ENCODE data around the gene TGM1. TPM values are rescaled to one million over a fixed set of nuclear protein-coding genes. Genes with fewer than 3 reads are reported as not detected.

Gene TGM1
- total RNA-seq (2014; rRNA removed; shearing (Covaris generic)) = 0.12 and 0.74 TPM in 2 replicates

DNA sequence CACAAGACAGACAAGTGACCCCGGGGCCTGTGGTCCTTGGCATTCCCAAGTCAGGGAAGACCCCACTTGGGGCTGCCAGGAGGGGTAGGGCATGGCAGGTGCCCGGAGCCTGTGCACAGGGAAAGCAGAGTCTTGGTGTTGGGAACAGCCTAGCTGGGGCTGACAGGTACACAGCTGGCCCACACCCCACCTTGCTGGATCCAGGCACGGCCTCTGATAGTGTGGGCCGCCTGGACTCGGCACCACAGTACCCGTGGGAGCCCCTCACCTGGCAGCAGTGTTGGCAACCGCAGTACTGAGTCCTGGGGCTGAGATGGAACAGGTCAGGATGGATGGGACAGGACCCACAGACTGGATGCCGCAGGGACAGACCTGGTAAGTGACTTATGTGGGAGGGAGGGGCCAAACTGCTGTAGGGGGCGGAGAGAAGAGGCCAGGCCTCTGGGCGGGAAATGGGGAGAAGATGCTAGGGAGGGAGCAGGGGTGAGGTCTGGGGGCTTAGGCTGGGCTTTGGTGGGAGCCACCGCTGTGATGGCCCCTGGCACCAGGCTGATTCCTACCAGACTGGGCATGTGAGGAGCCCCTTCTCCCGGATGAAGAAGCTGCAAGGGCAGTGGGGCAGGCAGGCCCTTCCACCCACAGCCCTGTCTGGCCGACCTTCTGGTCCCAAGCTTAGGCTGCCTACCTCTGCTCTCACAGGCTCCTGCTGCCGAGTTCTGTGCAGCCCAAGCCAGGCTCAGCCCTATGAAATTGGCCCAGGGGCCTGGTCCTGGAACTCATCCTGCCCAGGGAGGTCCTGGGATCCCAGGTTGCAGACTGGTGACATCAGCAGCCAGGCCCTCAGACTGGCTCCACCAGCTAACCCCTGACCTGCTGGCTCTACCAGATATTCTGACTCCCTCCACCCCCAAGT lies at the start of gene TGM1:
Gene TGM1, minus strand, starts transcription at position 357 of the 913 bp plus-strand sequence. CDS start 825 bp downstream, outside the sequence.
- DNase-seq (ENCODE audit: low spot score) = no peak

DNA sequence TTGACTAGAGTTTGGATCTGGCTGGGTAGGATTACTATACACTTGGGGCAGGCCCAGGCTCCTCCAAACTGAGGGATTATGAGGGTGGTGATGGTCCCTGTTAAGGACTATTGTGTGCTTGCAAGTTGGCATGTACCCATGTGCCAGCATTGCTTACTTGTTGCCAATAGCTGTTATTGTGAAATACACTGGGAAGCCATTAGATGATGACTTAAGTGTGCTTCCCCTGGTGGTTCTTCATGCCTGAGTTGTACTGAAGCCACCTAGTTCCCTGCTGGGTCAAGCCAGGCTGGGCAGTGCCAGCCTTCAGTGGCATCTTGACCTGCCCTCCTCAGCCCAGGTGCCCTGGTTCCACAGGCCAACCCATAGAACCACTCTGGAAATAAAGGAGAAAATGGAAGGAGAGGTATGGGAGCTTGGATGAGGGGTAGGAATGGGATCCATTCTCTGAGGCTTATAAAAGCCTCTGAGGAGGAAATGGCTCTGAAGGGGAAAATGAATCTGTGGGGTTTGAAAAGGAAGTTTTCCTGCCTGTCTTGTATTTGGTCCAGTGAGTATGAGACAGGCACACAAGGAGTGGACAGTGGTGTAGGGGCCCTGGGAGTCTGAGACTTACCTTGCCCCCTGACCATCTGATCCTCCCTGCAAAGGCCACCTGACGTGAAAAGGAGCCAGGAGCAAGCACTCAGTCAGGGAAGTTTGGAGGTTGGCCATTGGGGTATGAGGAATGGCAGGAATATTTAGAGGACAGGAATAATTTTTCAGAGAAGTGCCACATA lies 49.0 kb upstream of the TGM1 start:
- no peak for DNase-seq (ENCODE audit: low spot score)

DNA sequence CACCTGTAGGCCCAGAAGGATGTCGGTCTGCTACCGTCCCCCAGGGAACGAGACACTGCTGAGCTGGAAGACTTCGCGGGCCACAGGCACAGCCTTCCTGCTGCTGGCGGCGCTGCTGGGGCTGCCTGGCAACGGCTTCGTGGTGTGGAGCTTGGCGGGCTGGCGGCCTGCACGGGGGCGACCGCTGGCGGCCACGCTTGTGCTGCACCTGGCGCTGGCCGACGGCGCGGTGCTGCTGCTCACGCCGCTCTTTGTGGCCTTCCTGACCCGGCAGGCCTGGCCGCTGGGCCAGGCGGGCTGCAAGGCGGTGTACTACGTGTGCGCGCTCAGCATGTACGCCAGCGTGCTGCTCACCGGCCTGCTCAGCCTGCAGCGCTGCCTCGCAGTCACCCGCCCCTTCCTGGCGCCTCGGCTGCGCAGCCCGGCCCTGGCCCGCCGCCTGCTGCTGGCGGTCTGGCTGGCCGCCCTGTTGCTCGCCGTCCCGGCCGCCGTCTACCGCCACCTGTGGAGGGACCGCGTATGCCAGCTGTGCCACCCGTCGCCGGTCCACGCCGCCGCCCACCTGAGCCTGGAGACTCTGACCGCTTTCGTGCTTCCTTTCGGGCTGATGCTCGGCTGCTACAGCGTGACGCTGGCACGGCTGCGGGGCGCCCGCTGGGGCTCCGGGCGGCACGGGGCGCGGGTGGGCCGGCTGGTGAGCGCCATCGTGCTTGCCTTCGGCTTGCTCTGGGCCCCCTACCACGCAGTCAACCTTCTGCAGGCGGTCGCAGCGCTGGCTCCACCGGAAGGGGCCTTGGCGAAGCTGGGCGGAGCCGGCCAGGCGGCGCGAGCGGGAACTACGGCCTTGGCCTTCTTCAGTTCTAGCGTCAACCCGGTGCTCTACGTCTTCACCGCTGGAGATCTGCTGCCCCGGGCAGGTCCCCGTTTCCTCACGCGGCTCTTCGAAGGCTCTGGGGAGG lies 47.9 kb upstream of the TGM1 start, which contains the start of gene LTB4R:
Gene LTB4R, plus strand, starts transcription at position 857 of the 959 bp plus-strand sequence. CDS start 4,150 bp downstream, outside the sequence.
- no peak for DNase-seq (ENCODE audit: low spot score)

DNA sequence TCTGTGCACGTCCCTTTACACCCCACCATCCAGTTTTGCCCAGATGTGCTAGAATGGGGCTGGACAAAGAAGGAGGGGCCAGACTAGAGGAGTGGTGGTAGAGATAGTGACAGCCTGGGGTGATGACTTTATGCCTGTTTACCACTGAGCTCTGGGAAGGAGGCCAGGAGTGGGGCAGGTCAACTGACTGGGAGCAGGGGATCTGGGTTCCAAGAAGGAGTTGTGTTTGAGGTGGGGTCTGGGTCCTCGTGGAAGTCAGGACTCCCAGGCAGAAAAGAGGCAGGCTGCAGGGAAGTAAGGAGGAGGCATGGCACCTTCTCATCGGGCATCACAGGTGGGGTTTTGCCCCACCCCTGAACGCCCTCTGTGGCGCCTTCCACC lies 47.3 kb upstream of the TGM1 start:
- DNase-seq (ENCODE audit: low spot score) = no peak

DNA sequence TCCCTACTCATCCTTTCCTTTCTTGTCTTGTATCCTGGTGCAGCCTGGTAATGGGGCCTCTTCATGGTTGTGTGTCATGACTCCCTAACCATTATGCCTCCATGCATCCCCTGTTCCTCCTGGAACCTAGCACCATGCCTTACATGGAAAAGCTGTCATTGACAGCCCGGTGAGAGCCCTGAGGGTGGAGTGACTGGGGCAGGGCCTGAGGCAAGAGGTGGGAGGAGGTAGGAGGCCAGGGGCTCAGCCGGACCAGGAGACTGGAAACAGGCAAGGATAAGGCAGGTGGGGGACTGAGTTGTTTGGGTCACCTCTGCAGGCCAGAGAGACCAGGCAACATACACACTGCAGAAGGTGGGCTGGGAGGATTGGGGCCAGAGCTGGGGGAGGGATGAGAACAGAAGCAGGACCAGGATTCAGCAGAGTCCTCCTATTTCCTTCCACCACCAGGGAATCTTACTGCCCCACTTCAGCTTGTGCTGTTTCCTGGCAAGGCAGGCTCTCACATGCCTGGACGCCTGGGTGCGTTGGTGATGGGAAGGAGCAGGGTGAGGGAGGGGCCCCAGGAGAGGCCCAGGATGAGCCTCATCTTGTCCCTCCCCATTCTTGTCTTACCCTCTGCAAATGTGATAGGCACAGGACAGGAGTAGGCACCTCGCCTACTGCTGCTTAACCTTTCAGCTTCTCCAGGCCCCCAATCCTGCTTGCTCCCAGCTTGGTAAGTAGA lies 46.7 kb upstream of the TGM1 start, which contains the start of gene LTB4R2:
Gene LTB4R2, plus strand, starts transcription at position 603 of the 727 bp plus-strand sequence. CDS start 525 bp downstream, outside the sequence.
- no peak for DNase-seq (ENCODE audit: low spot score)

DNA sequence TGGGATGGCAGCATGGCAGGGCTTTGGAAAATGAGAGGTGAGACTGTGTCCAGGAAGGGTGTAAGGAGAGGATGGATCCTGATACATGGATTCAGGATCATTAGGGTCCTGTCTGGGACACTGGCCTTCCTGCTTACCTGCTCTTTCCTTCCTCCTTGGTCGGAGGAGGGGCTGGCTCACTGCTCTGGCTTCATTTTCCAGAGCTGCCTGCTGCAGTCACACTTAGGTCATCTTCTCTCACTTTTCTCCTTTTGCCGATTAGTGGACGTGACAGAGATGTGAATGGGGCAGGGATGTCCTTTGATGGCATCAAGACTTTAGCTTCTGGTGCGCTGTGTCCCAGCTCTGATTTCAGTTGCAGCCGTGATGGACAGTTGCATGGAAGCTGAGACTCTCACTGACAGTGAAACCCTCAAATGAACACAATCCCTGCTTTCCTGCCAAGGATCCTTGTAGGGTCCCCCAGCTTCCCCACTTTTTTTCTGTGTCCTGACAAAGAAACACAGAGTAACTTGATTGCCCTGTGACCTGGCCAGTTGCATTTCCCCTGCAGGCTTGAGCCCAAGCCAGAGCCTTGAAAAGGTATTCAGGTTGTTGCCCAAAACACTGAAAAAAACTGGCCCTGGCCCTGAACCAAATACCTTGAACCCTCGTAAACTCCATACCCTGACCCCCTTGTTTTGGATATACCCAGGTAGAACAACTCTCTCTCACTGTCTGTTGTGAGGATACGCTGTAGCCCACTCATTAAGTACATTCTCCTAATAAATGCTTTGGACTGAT lies 45.6 kb upstream of the TGM1 start:
- no peak for DNase-seq (ENCODE audit: low spot score)

DNA sequence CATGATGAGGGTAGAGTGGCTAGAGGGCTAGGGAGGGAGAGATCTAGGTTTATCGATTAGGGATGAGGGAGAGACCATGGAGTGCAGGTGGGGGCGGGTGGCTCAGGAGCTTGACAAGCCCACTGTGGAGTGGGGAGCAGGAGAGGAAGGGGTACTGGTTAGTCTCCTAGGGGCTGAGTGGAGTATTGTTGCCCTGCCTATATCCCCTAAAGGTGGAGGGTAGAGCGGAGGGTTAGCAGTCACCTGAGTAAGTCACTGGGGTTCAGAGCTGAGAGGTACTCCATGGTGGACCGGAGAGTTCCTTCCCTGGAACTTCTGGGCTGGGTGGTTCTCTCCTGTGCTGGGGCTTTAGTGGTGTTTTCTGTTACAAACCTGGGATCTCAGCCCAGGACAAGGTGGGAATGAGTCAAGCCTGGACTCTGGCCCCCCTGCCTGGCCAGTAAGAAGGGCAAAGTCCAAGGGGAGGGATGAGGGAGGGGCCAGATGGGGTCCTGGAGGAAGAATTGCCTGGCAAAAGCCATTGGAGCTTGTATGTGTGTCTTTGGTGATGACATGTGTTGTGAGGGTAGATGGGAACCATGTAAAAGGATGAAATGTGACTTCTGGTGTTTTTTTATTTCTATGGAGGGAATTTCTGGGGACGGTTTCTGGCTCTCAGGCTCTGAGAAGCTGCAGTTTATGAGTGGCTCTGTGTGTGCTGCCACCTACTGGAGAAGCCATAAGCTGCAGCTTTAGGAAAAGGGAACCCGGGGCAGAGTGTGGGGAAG lies 44.8 kb upstream of the TGM1 start, which contains the start of gene CIDEB:
Gene CIDEB, minus strand, starts transcription at position 403 of the 767 bp plus-strand sequence. Its CDS starts 119 bp downstream, at position 284.
- peak; percentile 31 for DNase-seq (ENCODE audit: low spot score)

DNA sequence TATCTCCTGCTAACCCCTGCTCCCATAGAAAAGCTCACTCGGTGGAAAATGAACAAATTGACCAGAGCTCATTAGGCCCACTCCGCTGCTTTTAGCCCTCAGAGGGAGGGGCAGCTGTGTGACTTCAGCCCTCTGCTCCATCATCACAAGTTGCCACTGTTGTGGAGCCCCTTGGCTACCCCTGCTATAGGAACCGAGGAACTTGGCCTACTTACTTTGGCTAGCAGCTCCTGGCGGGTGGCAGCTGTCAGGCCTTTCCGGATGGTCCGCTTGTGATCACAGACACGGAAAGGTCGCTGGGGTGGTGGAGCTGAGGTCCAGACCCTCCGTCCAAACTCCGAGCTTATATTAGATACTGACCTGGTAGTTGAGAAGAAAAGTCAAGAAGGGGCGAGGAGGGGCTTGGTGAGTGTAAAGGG lies 44.2 kb upstream of the TGM1 start:
- no peak for DNase-seq (ENCODE audit: low spot score)

DNA sequence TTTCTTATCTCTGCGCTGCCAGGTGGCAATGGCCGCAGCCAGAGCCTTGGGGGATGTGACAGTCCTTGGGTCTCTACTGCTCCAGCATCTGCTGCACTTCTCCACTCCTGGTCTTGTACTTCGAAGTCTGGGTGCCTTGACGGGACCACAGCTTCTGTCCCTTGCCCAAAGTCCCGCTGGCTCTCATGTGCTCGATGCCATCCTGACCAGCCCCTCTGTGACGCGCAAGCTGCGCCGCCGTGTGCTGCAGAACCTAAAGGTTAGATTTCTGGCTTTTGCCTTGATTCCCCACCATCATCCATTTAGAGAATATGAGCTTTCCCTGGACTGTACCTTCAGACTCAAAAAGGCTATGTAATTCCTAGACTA lies 41.0 kb upstream of the TGM1 start:
- no peak for DNase-seq (ENCODE audit: low spot score)

DNA sequence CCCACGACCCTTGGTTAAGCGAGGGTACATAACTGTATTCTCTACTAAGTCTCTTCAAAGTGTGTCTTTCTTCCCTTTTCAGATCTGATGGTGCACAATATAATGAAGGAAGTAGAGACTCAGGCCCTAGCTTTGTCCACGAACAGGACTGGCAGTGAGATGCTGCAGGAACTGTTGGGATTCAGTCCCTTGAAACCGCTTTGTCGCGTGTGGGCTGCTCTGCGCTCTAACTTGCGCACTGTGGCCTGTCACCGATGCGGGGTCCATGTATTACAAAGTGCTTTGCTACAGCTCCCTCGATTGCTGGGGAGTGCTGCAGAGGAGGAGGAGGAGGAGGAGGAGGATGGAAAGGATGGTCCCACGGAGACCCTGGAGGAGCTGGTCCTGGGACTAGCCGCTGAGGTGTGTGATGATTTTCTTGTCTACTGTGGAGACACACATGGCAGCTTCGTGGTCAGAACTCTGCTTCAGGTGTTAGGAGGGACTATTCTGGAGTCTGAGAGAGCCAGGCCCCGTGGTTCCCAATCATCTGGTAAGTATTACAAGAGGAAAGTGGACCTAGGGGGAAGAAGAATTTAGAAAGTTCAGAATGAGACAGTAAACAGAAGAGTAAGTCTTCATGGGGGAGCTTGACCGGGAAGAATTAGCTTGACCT lies 37.5 kb upstream of the TGM1 start:
- no peak for DNase-seq (ENCODE audit: low spot score)

DNA sequence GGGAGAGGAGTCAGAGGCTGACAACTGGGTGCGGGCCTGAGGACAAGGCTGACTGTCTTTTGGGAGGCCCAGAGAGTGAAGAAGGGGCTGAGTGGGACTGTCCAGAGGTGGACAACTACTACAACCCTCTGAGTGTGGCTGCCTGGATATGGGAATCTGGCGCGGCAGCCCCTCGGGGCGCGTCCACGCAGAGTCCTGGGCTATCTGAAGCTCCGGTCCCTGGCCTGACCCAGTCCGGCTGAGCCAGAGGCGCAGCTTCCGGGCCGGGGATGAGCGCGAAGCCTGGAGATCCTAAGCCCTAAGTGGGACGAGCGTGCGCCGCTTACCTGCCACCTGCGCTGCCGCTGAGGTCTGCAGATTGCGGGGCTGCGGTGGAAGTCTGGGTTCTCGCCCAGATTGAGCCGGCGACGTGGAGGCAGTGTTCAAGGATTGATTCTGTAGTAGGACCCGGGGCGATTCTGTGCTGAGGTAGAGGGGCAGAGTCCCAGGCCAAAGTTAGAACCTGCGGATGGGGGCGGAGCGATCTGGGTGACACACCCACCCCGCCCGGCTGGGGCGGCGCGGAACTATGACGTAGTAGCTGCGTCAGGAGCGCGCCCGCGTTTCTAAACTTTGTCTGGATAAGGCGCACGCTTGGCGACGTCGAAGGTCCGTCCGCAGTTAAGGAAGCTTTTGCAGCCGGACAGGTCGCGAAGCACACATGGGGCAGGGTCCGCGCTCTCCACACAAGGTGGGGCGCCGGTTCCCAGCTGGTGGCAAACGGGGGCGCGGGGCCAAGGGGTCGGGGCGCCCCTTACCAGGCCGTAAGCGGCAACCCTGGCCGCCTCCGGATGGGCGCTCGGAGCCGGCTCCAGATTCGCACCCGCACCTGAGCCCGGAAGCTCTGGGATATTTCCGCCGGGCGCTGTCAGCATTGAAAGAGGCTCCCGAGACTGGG lies 36.5 kb upstream of the TGM1 start, which contains the start of the genes DHRS1 and NOP9:
Gene DHRS1, minus strand, starts transcription at position 526 of the 937 bp plus-strand sequence. CDS start 674 bp downstream, outside the sequence.
Gene NOP9, plus strand, starts transcription at position 596 of the 937 bp plus-strand sequence. Its CDS starts 105 bp downstream, at position 701.
- peak; percentile 78 for DNase-seq (ENCODE audit: low spot score)

DNA sequence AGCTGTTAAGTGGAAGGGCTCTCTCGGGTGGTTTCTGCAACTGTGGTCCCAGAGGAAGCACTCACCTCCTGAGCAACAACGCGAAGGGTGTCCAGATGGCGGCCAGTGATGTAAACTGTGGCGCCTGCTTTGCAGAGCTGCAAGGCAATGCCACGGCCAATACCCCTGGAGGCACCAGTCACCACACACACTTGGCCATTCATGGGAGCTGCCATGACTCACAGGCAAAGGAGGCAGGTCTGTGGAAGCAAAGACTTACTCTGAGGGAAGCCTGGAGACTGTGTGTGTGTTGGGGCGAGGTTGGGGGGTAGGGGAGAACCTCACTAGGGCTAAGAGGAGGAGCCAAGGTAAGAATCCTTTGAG lies 35.9 kb upstream of the TGM1 start:
- peak; percentile 57 for DNase-seq (ENCODE audit: low spot score)

DNA sequence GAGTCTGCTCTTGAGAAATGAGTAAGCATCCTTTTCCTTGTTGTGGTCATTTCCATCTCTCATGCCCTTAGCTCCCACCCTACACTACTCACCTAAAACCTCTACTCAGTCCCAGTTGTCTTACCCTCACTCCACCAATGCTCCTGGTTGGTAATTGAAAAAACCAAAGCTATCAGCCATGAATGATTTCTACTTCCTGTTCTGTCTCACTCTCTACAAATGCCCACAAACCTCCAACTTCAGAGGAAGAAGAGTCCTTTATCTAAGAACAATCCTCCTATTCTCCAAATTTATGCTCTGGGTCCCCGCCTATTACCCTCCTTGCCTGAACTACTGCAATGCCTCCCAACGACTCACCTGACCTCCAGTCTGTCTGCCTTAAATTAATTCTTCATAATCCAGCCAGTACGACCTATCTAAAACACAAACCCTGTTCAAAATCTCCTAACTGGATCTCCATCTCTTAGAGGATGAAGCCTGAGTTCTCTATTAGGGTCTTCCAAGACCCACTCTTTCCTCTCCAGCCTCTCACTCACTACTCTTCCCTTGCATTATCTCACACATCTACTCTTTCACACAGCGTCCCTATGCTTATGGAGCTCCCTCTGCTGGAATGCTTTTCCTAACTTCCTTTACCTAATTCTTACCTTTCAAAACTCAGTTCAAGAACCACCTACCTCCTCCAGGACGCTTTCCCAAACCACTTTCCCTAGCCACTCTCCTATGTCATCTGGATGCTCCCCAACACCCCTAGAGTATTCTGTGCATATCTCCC lies 34.4 kb upstream of the TGM1 start:
- DNase-seq (ENCODE audit: low spot score) = peak; percentile 44

DNA sequence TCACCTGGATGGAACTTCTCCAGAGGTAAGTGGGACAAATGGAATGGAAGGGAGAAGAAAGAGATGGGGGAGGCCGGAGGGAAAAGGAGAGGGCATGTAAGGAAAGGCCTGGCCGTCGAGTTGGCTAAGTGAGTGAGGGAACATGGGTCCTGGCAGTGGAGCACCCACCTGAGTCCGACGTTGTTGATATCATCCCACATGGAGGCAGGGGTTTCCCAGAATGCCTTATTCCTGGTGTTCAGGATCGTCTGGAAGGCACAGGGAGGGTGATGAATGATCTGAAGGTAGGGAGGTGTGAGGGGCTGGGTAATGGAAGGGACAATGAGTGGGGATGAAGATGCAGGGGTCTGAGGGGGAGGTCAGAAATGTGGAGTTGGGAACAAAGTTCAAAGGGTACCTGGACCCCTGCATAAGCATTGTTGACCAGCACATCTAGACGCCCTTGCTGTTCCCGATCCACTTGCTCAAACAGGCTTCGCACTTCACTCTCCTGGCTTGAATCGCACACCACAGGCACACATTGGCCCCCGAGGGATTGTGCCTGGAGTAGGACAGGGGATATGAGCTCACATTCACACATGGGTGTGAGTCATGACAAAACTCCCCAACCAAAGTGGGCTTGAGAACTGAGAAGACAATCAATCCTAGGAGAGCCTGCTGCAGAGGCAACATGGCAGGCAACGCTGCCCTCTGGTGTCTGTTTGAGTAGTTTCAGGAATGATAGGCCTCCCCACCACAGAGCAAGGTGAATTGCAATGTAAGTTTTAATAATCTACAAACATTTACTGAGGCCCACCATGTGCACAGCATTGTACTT lies 33.6 kb upstream of the TGM1 start:
- peak; percentile 76 for DNase-seq (ENCODE audit: low spot score)

DNA sequence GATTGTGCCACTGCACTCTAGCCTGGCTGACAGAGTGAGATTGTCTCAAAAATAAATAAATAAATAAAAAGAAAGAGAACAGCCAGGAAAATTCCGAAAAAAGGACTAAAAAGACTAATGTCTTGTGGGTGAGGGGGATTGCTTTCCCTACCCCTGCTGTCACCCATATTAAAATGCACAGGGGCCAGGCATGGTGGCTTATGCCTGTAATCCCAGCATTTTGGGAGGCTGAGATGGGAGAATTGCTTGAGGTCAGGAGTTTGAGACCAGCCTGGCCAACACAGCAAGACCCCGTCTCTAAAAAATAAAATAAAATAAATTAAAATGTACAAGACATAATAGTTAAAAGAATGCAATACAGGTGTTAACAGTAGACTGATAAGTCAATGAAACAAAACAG lies 30.5 kb upstream of the TGM1 start:
- no peak for DNase-seq (ENCODE audit: low spot score)
